Measurements from ENCODE around the gene PSMD14.

The PSMD14 gene

GRCh38 chr2:161388146-161388779, 80.0 kb downstream of the PSMD14 start:
- DNase-seq, result no peak

- DNase-seq, result no peak
These were observed 83.7 kb downstream of the PSMD14 start for GRCh38 chr2:161391737-161392506.

- no peak for DNase-seq
These were observed 91.9 kb downstream of the PSMD14 start for GRCh38 chr2:161400076-161400475.

GRCh38 chr2:161402297-161402696, 94.1 kb downstream of the PSMD14 start:
- DNase-seq, result no peak

- DNase-seq, result no peak
These were observed 98.1 kb downstream of the PSMD14 start for GRCh38 chr2:161406316-161406715.

GRCh38 chr2:161407597-161407996, 99.4 kb downstream of the PSMD14 start:
- no peak for DNase-seq

GRCh38 chr2:161409308-161409907, 101.2 kb downstream of the PSMD14 start:
- DNase-seq, result no peak

GRCh38 chr2:161412346-161412745, 104.1 kb downstream of the PSMD14 start:
- no peak for DNase-seq

- no peak for DNase-seq
These were observed 106.1 kb downstream of the PSMD14 start for GRCh38 chr2:161414042-161415033.

- no peak for DNase-seq
These were observed 107.1 kb downstream of the PSMD14 start for GRCh38 chr2:161415034-161415986.

- DNase-seq, result no peak
These were observed 107.9 kb downstream of the PSMD14 start, which contains the start of gene TBR1 for GRCh38 chr2:161415987-161416707. Gene TBR1 (plus strand): TSS chr2:161416297. CDS start chr2:161416411, 114 bp downstream.

GRCh38 chr2:161416708-161417437, 108.6 kb downstream of the PSMD14 start:
- DNase-seq, result no peak

- no peak for DNase-seq
These were observed 109.4 kb downstream of the PSMD14 start for GRCh38 chr2:161417438-161418274.

GRCh38 chr2:161418275-161418714, 110.1 kb downstream of the PSMD14 start:
- DNase-seq, result no peak

- no peak for DNase-seq
These were observed 110.8 kb downstream of the PSMD14 start for GRCh38 chr2:161418715-161419637.

- no peak for DNase-seq
These were observed 111.5 kb downstream of the PSMD14 start for GRCh38 chr2:161419638-161420190.

- DNase-seq, result no peak
These were observed 112.3 kb downstream of the PSMD14 start for GRCh38 chr2:161420406-161421074.

All from amniotic stem cell (primary cell).